SK-N-SH (cell line): ENCODE data around the gene MTMR12. TPM values are rescaled to one million over a fixed set of nuclear protein-coding genes. Genes with fewer than 3 reads are reported as not detected.

Experiments used
- CTCF ChIA-PET: fragments of 300-600, 350-600 bp; formaldehyde crosslinking; extraction: SDS; loops from one replicate; lab custom pipeline; 2021; lab: Yijun Ruan, JAX
- POLR2A ChIA-PET: fragments of 350-600 bp; sonication (Branson Sonifier 250); formaldehyde crosslinking; extraction: SDS; loops from one replicate; lab custom pipeline; 2020; ENCODE audit warnings: antibody characterized with exemption, inconsistent platforms; lab: Yijun Ruan, JAX
- DNase-seq: peaks from one replicate; pipeline ENCODE4 v3.0.0; 2012
- H2AFZ ChIP-seq: fragments of 200-600 bp; sonication (generic); 2 replicates; pipeline ENCODE4 v1.8.1; 2016; ENCODE audit warnings: antibody characterized with exemption, mild to moderate bottlenecking, low read depth
- H3F3A ChIP-seq: fragments of 200-600 bp; sonication (generic); replicated peaks from 2 replicates; pipeline ENCODE3; 2016; ENCODE audit warnings: antibody characterized with exemption, mild to moderate bottlenecking; ENCODE audit not compliant: insufficient read depth
- H3K27ac ChIP-seq, 2 experiments: fragments of 200-500 bp in 1 of 2; fragments of 200-600 bp in 1 of 2; sonication (Bioruptor generic) in 1 of 2; sonication (generic), shearing (Covaris generic) in 1 of 2; 2 replicates each; pipeline versions ENCODE4 v1.5.1 to v1.6.1; 2014 to 2016; ENCODE audit warnings: low read depth in 2 of 2, inconsistent platforms in 1 of 2, low read length in 1 of 2, mild to moderate bottlenecking in 1 of 2, mixed read lengths in 1 of 2
- H3K27me3 ChIP-seq: fragments of 200-600 bp; sonication (generic), shearing (Covaris generic); 2 replicates; pipeline ENCODE4 v1.6.1; 2016; ENCODE audit warnings: mixed run types; ENCODE audit not compliant: insufficient read depth
- H3K36me3 ChIP-seq, 2 experiments: fragments of 200-500 bp in 1 of 2; fragments of 200-600 bp in 1 of 2; sonication (Bioruptor generic) in 1 of 2; sonication (generic) in 1 of 2; replicated peaks in 1 of 2; 2 replicates each; pipeline versions ENCODE3 to v1.5.1; 2014 to 2016; ENCODE audit warnings: low read length in 1 of 2, mild to moderate bottlenecking in 1 of 2; ENCODE audit not compliant: insufficient read depth in 2 of 2, control insufficient read depth in 1 of 2
- H3K4me1 ChIP-seq, 2 experiments: fragments of 200-500 bp in 1 of 2; fragments of 200-600 bp in 1 of 2; sonication (Bioruptor generic) in 1 of 2; sonication (generic), shearing (Covaris generic) in 1 of 2; 2 replicates each; pipeline versions ENCODE4 v1.5.1 to v1.6.1; 2014 to 2016; ENCODE audit warnings: low read depth in 1 of 2, low read length in 1 of 2, mixed run types in 1 of 2; ENCODE audit not compliant: insufficient read depth in 2 of 2, control insufficient read depth in 1 of 2
- H3K4me2 ChIP-seq: fragments of 200-600 bp; sonication (generic), shearing (Covaris generic); 2 replicates; pipeline ENCODE4 v1.6.1; 2017; ENCODE audit warnings: mixed run types
- H3K4me3 ChIP-seq, 2 experiments: fragments of 200-500 bp in 1 of 2; fragments of 200-600 bp in 1 of 2; sonication (Bioruptor generic) in 1 of 2; sonication (generic), shearing (Covaris generic) in 1 of 2; 2 replicates each; pipeline versions ENCODE4 v1.5.1 to v1.8.1; 2014 to 2016; ENCODE audit warnings: low read depth in 2 of 2, inconsistent platforms in 1 of 2, low read length in 1 of 2, mild to moderate bottlenecking in 1 of 2, mixed read lengths in 1 of 2, moderate library complexity in 1 of 2
- H3K79me2 ChIP-seq: fragments of 200-600 bp; sonication (generic); 2 replicates; pipeline ENCODE4 v1.8.1; 2017; ENCODE audit warnings: mild to moderate bottlenecking; ENCODE audit not compliant: insufficient read depth
- H3K9ac ChIP-seq: fragments of 200-600 bp; sonication (generic); 2 replicates; pipeline ENCODE4 v1.6.1; 2017; ENCODE audit warnings: mixed run types
- H3K9me2 ChIP-seq: fragments of 200-600 bp; sonication (generic); 2 replicates; pipeline ENCODE4 v1.6.1; 2017; ENCODE audit warnings: mixed run types
- H3K9me3 ChIP-seq: fragments of 200-600 bp; sonication (generic); 2 replicates; pipeline ENCODE4 v1.6.1; 2017; ENCODE audit warnings: mixed run types, mild to moderate bottlenecking, moderate library complexity
- H4K20me1 ChIP-seq: fragments of 200-600 bp; sonication (generic); 2 replicates; pipeline ENCODE4 v1.6.1; 2017; ENCODE audit warnings: mild to moderate bottlenecking, mixed run types; ENCODE audit not compliant: insufficient read depth
- CHD2 ChIP-seq: fragments of 150-350 bp; IDR thresholded peaks from 2 replicates; pipeline ENCODE4 v1.6.1; 2018; ENCODE audit warnings: low read length; ENCODE audit not compliant: partially characterized antibody
- EP300 ChIP-seq, 2 experiments: IDR thresholded peaks; 2 replicates each; pipeline versions ENCODE4 v1.4.0 to v1.6.1; 2012; ENCODE audit warnings: borderline replicate concordance in 1 of 2, low read depth in 1 of 2, low read length in 1 of 2
- EZH2phosphoT487 ChIP-seq: fragments of 200-600 bp; sonication (generic); IDR thresholded peaks from 2 replicates; pipeline ENCODE4 v1.6.1; 2017; ENCODE audit warnings: low read depth, mixed run types, mild to moderate bottlenecking, antibody characterized with exemption, moderate library complexity, borderline replicate concordance
- FOSL2 ChIP-seq: IDR thresholded peaks from 2 replicates; pipeline ENCODE4 v1.4.0; 2012; ENCODE audit warnings: low read depth, mild to moderate bottlenecking, moderate library complexity, borderline replicate concordance
- FOXM1 ChIP-seq: IDR thresholded peaks from 2 replicates; pipeline ENCODE4 v1.4.0; 2012; ENCODE audit warnings: low read depth, mild to moderate bottlenecking
- MEF2A ChIP-seq: IDR thresholded peaks from 2 replicates; pipeline ENCODE4 v1.4.0; 2012; ENCODE audit warnings: low read depth, borderline replicate concordance
- RAD21 ChIP-seq: IDR thresholded peaks from 2 replicates; pipeline ENCODE4 v1.6.1; 2012; ENCODE audit warnings: mild to moderate bottlenecking, low read length
- SMC3 ChIP-seq: IDR thresholded peaks from 2 replicates; pipeline ENCODE4 v1.6.1; 2012; ENCODE audit warnings: low read depth, low read length, improper control_type of control experiment
- TAF1 ChIP-seq: IDR thresholded peaks from 2 replicates; pipeline ENCODE4 v1.6.1; 2012; ENCODE audit warnings: low read depth, mild to moderate bottlenecking, low read length, moderate library complexity, borderline replicate concordance
- TCF12 ChIP-seq: IDR thresholded peaks from 2 replicates; pipeline ENCODE4 v1.4.0; 2012
- TEAD4 ChIP-seq: IDR thresholded peaks from 2 replicates; pipeline ENCODE4 v1.4.0; 2012; ENCODE audit warnings: mild to moderate bottlenecking, borderline replicate concordance; ENCODE audit not compliant: insufficient read depth
- YY1 ChIP-seq: IDR thresholded peaks from 2 replicates; pipeline ENCODE4 v1.4.0; 2012; ENCODE audit warnings: low read depth, mild to moderate bottlenecking
- WGBS: methylation state at CpG from one replicate; pipeline ENCODE4 v1.1.6; 2017; ENCODE audit warnings: low lambda C conversion rate; 5-methylcytosine and 5-hydroxymethylcytosine counted together
- polyA plus RNA-seq, 3 experiments: library from polyadenylated mRNA; depleted of rRNA; stranded (reverse); fragments of >200 nt; gene quantifications; 2 replicates each; pipeline ENCODE4 v1.2.3, GENCODE V29; 2012
- TF ChIP-seq, protein P1 (sequence below): IDR thresholded peaks from 2 replicates; pipeline ENCODE4 v1.6.1; 2012; ENCODE audit warnings: mild to moderate bottlenecking, low read depth, low read length, moderate library complexity
- TF ChIP-seq, protein P2 (sequence below): fragments of 150-350 bp; IDR thresholded peaks from 2 replicates; pipeline ENCODE4 v1.6.1; 2017; ENCODE audit warnings: antibody characterized with exemption, low read length, low read depth, borderline replicate concordance
- TF ChIP-seq, protein P3 (sequence below): IDR thresholded peaks from 2 replicates; pipeline ENCODE4 v1.4.0; 2012; ENCODE audit warnings: low read depth, borderline replicate concordance
- TF ChIP-seq, protein P4 (sequence below): fragments of 200-600 bp; sonication (generic); IDR thresholded peaks from 2 replicates; pipeline ENCODE4 v1.6.1; 2017; ENCODE audit warnings: antibody characterized with exemption, mild to moderate bottlenecking, moderate library complexity

Gene MTMR12
- polyA plus RNA-seq, 1 of the 3 experiments (the other 2 are of a cell fraction) = 10.9 TPM

DNA sequence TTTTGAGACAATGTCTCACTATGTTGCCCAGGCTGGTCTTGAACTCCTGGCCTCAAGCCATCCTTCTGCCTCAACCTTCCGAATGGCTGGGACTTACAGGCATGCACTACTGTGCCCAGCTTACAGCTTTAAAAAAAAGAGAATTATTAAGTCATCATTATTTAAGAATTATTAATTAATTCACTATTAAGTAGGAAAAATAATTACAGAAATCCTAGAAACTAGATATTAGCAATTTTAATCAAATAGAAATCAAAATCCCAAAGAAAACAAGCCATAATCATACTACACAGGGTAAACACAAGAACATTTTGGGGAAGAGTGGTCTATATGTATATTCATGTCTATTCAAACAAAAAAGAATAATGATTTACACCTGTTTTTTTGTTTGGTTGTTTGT lies 19.6 kb upstream of the MTMR12 start:
- Histone ChIP-seq H4K20me1 (no peaks in the 10 kb centered on the region), H3K79me2 (no peaks in the 10 kb centered on the region), H2AFZ (no peak overlapping the region), H3K4me2 (no peak overlapping the region), H3K36me3 (no peaks in the 10 kb centered on the region), H3K4me3 (no peak overlapping the region), H3F3A (no peaks in the 10 kb centered on the region), H3K9ac (no peak overlapping the region), H3K9me2 (no peaks in the 10 kb centered on the region), H3K27ac (no peak overlapping the region), H3K9me3 (no peaks in the 10 kb centered on the region), H3K27me3 (no peaks in the 10 kb centered on the region), H3K4me1 (no peaks in the 10 kb centered on the region)
- ChIA-PET CTCF (interaction anchor here (5.6 kb wide), 1 partner anchor 99 kb away, joined by 71 read pairs; no protein-coding TSS in a partner anchor), POLR2A (no interaction called here)
- 52% methylated on average over 1 of the region's 1 CpG for WGBS
- DNase-seq = no peak
- TF ChIP-seq, protein P1, sequence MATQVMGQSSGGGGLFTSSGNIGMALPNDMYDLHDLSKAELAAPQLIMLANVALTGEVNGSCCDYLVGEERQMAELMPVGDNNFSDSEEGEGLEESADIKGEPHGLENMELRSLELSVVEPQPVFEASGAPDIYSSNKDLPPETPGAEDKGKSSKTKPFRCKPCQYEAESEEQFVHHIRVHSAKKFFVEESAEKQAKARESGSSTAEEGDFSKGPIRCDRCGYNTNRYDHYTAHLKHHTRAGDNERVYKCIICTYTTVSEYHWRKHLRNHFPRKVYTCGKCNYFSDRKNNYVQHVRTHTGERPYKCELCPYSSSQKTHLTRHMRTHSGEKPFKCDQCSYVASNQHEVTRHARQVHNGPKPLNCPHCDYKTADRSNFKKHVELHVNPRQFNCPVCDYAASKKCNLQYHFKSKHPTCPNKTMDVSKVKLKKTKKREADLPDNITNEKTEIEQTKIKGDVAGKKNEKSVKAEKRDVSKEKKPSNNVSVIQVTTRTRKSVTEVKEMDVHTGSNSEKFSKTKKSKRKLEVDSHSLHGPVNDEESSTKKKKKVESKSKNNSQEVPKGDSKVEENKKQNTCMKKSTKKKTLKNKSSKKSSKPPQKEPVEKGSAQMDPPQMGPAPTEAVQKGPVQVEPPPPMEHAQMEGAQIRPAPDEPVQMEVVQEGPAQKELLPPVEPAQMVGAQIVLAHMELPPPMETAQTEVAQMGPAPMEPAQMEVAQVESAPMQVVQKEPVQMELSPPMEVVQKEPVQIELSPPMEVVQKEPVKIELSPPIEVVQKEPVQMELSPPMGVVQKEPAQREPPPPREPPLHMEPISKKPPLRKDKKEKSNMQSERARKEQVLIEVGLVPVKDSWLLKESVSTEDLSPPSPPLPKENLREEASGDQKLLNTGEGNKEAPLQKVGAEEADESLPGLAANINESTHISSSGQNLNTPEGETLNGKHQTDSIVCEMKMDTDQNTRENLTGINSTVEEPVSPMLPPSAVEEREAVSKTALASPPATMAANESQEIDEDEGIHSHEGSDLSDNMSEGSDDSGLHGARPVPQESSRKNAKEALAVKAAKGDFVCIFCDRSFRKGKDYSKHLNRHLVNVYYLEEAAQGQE = no peak
- no peak for TF ChIP-seq CHD2
- TF ChIP-seq EP300 (IDR thresholded peaks at IDR 0.05; ENCODE audit: borderline replicate concordance in 1 of 2, low read depth in 1 of 2, low read length in 1 of 2) = no peak
- no peak for TF ChIP-seq FOSL2
- no peak for TF ChIP-seq EZH2phosphoT487
- TF ChIP-seq YY1 = no peak
- no peak for TF ChIP-seq FOXM1
- TF ChIP-seq TEAD4 = no peak
- no peak for TF ChIP-seq SMC3
- TF ChIP-seq, protein P2, sequence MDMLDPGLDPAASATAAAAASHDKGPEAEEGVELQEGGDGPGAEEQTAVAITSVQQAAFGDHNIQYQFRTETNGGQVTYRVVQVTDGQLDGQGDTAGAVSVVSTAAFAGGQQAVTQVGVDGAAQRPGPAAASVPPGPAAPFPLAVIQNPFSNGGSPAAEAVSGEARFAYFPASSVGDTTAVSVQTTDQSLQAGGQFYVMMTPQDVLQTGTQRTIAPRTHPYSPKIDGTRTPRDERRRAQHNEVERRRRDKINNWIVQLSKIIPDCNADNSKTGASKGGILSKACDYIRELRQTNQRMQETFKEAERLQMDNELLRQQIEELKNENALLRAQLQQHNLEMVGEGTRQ = no peak
- TF ChIP-seq TCF12 = no peak
- TF ChIP-seq, protein P3, sequence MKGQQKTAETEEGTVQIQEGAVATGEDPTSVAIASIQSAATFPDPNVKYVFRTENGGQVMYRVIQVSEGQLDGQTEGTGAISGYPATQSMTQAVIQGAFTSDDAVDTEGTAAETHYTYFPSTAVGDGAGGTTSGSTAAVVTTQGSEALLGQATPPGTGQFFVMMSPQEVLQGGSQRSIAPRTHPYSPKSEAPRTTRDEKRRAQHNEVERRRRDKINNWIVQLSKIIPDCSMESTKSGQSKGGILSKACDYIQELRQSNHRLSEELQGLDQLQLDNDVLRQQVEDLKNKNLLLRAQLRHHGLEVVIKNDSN = no peak
- TF ChIP-seq MEF2A = no peak
- TF ChIP-seq RAD21 = no peak
- TF ChIP-seq, protein P4, sequence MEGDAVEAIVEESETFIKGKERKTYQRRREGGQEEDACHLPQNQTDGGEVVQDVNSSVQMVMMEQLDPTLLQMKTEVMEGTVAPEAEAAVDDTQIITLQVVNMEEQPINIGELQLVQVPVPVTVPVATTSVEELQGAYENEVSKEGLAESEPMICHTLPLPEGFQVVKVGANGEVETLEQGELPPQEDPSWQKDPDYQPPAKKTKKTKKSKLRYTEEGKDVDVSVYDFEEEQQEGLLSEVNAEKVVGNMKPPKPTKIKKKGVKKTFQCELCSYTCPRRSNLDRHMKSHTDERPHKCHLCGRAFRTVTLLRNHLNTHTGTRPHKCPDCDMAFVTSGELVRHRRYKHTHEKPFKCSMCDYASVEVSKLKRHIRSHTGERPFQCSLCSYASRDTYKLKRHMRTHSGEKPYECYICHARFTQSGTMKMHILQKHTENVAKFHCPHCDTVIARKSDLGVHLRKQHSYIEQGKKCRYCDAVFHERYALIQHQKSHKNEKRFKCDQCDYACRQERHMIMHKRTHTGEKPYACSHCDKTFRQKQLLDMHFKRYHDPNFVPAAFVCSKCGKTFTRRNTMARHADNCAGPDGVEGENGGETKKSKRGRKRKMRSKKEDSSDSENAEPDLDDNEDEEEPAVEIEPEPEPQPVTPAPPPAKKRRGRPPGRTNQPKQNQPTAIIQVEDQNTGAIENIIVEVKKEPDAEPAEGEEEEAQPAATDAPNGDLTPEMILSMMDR = no peak
- no peak for TF ChIP-seq TAF1
